AG09309 (cell line): ENCODE measurements around the gene LTN1.

Experiments
- DNase-seq: peaks from one replicate; pipeline ENCODE4 v3.0.0-alpha.2; 2010; ENCODE audit warnings: low read depth
- H3K4me3 ChIP-seq: 2 replicates; pipeline ENCODE4 v1.5.1; 2011; ENCODE audit warnings: mild to moderate bottlenecking, low read depth, low read length, moderate library complexity; ENCODE audit not compliant: control insufficient read depth
- TF ChIP-seq, protein P1 (sequence below): IDR thresholded peaks from 2 replicates; pipeline ENCODE4 v1.5.1; 2011; ENCODE audit warnings: mild to moderate bottlenecking, low read depth, low read length, inconsistent platforms; ENCODE audit not compliant: insufficient read depth, control insufficient read depth; ENCODE audit errors: missing control alignments

LTN1 gene

GRCh38 chr21:28904961-28905435 lies 87.7 kb downstream of the LTN1 start:
- DNase-seq: no peak
- TF ChIP-seq, protein P1, sequence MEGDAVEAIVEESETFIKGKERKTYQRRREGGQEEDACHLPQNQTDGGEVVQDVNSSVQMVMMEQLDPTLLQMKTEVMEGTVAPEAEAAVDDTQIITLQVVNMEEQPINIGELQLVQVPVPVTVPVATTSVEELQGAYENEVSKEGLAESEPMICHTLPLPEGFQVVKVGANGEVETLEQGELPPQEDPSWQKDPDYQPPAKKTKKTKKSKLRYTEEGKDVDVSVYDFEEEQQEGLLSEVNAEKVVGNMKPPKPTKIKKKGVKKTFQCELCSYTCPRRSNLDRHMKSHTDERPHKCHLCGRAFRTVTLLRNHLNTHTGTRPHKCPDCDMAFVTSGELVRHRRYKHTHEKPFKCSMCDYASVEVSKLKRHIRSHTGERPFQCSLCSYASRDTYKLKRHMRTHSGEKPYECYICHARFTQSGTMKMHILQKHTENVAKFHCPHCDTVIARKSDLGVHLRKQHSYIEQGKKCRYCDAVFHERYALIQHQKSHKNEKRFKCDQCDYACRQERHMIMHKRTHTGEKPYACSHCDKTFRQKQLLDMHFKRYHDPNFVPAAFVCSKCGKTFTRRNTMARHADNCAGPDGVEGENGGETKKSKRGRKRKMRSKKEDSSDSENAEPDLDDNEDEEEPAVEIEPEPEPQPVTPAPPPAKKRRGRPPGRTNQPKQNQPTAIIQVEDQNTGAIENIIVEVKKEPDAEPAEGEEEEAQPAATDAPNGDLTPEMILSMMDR: no peak
- no peak overlapping the region for H3K4me3 ChIP-seq

DNA sequence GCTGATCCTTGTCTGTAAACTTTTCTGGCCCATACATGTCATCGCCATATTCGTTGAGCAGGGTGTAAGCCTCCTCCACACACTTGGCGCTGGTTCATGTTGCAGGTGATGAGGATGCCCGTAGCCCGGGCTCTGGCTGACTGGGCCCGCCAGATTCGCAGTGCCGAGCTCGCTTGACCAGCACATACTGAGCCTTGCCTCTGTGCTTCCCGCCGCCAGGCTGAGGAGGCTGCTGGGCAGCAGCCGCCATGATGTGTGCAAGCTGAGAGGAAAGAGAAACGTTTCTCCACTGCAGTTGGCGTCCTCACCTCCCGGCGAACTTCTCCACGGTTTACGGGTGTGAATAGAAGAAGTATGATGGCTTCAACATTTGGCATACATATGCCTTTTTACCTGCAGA lies 89.2 kb downstream of the LTN1 start:
- H3K4me3 ChIP-seq: no peak overlapping the region
- TF ChIP-seq, protein P1: no peak
- no peak for DNase-seq

DNA sequence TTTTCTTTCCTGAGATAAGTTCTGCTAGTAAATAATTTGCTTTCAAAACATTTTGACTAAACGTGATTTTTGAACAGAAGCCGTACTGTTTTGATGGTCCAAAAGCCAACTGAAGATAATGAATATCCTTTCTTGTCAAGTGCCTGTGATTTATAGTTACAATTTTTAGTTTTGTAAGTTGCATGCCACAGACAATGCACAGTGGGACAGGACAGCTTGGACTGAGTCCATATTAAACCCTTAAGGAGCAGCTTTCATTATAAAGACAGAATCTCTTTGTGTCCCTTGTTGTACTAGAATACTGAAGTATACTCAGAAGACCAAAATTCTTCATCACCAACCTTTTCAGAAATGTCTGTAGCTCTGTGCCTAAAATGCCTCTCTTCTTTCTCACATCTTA lies 92.2 kb downstream of the LTN1 start:
- H3K4me3 ChIP-seq: no peak overlapping the region
- TF ChIP-seq, protein P1: no peak
- no peak for DNase-seq

DNA sequence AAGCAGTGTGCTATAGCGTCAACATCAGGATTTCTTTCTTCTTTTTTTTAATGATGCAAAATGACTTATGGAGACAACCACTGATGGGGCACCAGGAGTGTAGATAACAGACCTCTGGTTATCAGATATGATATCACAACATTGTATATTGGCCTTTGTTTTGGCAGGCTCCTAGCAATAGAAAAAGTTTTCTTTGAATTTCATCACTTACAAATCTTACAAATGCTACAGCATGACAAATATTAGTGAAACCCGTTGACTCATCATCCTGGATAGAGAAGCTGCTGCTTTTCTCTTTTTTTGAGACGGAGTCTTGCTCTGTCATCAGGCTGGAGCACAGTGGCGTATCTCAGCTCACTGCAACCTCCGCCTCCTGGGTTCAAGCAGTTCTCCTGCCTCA lies 92.9 kb downstream of the LTN1 start:
- no peak overlapping the region for H3K4me3 ChIP-seq
- peak; percentile 59 for DNase-seq
- TF ChIP-seq, protein P1: no peak

DNA sequence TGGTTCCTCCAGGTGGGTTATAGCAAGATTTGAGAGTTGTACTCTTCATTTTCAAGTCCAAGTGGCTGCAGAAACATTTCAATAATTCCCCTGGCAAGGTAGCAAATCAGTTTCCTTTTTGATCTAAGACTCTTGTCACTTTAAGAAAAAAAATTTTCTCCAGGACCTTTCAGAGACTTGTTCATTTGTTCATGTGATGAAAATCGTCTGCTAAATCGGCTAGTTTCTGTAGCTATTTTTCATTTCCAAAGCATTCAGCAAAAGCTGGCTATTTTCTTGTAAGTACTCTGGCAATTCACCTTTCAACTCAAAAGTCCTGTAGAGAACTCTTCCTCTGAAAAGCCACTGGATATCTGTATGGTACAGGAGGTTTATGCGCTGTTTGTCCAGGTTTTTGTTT lies 93.5 kb downstream of the LTN1 start:
- no peak overlapping the region for H3K4me3 ChIP-seq
- TF ChIP-seq, protein P1: no peak
- DNase-seq: no peak

GRCh38 chr21:28893687-28894086 lies 99.0 kb downstream of the LTN1 start:
- H3K4me3 ChIP-seq: no peak overlapping the region
- TF ChIP-seq, protein P1: no peak
- no peak for DNase-seq
